DMS 273 (cell line): Measurements from ENCODE around the gene CAMSAP2.
"Not testable (repeated sequence)": the region's sequence is repeated elsewhere in the genome, so short reads cannot be mapped to it uniquely, and the experiment has no call there.

Experiments used
- DNase-seq: peaks from one replicate; lab custom pipeline; 2025; ENCODE audit not compliant: unreplicated experiment; lab: John Stamatoyannopoulos, UW

Gene CAMSAP2

DNA sequence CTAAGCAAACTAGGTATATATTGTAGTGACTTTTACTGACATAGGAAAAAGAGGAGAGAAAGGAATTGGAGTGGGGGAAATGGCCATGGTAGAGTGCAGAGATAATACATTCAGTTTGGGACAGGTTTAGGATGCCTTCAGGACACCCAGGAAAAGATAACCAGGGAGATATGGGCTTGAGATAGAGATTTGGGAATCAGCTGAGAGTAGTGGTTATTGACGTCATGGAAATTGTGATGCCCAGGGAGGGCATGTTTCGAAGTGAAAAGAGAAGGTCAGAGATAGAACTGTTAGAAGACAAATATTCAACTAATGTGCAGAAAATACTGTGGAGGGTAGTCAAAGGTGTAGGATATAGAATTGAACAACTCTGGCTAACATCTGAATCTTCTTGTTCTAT, 40.6 kb downstream of the CAMSAP2 start:
- no peak for DNase-seq

DNA sequence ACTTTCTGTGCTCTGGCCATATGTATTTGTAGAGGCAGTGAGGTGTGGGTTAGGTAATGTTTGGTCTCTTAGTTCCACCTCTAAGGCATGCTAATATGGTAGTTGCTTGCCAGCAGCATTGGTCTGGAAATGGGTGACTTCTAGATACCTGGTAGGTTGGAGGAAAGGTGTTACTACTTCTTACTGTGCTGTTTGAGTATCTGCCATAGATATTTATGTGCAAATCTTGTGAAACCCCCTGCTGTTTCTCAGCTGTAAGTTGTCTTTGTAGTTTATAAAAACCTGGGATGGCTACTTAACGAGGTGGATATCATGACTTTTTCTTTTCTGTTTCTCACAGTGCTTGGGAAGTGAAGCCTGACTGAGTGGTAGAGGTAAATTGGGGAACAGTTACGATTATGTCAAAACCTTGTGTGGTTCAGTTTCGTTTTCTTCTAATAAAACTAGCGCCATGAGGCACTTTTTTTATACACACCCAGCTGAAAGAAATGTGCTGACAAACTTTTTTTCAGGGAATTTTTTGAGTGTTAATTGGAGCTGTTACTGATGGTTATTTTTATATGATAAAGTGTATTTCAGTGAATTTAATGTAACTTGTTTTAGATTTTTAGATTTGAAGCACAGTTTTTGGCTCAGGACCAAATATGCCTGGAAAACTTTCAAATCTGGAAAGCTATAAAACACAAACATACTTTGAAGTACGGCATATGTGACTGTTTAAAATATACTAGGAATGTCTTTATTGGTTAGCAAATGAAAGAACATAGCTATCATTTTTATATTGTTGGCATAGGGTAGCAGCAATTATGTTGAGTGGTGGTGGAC, 42.1 kb downstream of the CAMSAP2 start:
- peak; percentile 38 for DNase-seq

DNA sequence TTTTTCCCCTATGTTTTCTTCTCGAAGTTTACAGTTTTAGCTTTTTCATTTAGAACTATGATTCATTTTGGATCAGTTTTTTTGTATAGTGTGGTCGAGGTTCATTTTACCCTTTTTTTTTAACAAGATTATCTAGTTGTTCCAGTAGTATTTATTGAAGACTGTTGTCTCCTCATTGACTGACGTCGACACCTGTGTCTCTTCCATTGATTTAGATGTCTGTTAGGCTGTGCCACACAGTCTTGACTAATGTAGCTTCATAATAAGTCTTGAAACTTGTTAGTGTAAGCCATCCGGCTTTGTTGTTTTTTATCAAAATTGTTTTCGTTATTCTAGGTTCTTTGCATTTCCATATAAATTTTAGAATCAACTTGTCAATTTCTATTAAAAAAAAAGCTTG, 45.2 kb downstream of the CAMSAP2 start:
- no peak for DNase-seq

DNA sequence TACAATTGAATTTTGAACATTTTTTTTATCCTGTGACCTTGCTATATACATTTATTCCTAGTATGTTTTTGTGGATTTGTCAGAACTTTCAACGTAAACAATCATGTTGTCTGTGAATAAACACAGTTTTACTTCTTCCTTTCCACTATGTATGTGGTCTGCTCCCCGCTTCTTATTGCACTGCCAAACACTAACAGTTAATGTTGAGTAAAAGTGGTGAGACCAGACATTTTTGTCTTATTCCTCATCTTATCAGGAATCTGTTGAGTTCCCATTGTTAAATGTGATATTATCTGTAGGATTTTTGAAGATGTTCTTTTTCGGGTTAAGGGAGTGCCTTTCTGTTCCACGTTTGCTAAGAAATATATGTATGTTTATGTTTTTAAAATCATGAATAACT, 45.9 kb downstream of the CAMSAP2 start:
- DNase-seq = no peak

DNA sequence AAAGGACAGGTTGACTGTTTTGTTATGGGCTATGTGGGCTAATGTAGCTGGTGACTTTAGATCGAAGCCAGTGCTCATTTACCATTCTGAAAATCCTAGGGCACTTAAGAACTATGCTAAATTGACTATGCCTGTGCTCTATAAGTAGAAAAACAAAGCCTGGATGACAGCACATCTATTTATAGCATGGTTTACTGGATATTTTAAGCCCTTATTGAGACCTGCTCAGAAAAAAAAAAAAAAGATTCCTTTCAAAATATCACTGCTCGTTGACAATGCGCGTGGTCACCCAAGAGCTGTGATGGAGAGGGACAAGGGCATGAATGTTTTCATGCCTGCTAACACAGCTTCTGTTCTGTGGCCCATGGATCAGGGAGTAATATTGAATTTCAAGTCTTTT, 48.1 kb downstream of the CAMSAP2 start:
- no peak for DNase-seq

DNA sequence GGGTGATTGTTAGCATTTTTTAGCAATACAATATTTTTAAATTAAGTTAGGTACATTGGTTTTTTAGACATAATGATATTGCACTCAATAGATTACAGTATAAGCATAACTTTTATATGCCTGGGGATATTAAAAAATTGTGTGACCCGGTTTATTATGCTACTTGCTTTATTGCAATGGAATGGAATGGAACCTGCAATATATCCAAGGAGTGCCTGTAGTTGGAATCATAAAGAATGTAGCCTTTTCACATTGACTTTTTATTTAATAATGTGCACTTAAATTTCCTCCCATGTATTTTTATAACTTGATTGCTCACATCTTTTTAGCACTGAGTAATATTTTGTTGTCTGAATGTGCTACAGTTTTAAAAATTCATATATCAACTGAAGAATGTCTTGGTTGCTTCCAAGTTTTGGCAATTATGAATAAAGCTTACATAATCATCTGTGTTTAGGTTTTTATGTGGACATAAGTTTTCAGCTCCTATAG, 49.2 kb downstream of the CAMSAP2 start:
- DNase-seq = no peak

DNA sequence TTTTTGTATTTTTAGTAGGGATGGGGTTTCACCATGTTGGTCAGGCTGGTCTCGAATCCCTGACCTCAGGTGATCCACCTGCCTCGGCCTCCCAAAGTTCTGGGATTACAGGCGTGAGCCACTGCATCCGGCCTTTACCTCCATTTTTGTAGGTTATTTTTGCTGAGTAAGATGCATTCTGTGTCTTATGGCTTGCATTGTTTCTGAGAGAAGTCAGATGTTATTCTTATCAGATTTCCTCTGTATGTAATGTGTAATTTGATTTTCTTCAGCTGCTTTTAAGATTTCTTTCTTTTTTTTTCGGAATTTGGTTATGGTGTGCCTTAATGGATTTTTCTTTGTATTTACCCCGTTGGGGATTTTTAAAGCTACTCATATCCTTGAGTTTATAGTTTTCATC, 52.3 kb downstream of the CAMSAP2 start:
- not testable (repeated sequence) for DNase-seq

DNA sequence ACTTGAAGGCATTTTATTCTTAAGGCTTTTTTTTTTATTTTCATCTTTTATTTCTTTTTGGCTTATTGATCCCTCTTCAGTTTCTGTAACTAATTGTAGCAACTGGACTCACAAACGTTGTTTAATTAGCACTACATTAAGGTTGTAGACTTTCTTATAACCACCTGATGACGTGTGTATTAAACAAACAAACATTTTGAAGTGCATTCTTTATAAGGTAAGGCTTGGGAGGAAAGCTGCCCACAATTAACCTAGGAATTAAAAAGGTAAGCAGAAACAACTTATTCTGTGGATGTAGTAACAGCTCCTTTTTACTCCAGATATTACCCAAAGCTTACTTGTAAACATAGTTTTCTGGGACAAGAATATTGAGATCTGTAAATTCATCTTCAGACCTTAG, 55.0 kb downstream of the CAMSAP2 start:
- DNase-seq = no peak

DNA sequence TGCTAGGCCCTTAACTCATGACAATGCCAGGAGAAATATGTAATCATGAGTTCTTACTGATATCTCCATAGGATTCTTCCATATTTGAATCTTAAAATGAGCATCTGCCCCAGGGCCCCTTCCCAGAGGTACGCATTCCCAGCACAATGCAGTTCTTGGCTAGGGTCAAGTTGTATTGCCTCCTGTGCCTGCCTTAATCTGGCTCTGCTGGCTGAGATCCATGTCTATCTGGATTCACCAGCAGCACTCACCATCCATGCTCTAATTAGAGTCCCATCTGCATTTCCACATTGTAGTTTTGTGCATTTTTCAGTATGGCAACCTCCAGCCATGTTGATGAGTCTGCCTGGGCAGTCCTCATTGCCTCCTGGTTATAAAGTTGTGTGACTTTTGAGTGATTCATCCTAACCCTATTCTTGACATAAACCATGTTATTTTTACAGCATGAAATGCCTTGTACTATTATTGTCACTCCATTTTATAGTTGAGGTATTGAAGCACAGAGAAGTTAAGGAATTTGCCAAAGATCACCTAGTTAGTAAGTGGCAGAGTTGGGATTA, 55.9 kb downstream of the CAMSAP2 start:
- peak; percentile 33 for DNase-seq

DNA sequence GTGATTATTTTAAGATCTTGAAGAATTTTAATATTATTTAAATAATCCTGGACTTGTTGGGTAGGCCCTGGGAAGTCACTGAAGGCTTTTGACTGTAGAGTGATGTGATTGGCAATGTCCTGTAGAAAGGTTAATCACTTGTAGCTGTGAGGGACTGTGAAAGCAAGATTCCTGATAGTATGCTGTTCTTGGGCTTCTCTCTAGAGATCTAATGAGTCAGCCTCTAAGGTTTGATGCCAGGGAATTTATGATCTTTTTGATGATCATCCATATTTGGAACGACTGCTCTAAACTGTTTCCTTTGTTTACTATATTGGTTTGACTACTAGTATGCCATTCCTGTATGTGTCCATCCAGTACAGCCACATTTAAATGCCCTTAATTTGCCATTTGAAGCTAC, 56.5 kb downstream of the CAMSAP2 start:
- DNase-seq = no peak

DNA sequence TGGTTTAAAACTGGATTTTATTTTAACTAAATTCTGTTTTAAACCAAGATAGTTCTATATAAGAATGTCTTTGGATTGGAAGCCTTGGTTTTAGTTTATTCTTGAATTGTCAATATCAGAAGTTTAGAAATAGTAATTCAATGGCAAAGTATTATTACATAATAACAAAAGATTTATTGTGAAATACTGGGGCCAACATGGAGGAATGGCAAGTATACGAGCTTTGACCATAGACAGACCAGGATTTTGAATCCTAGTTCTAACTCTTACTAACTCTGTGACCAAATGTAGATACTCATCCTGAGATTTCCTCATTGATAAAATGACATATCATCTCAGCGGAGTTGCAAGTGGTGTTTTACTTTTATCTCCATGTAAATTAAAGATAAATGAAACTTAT, 63.3 kb downstream of the CAMSAP2 start:
- no peak for DNase-seq

DNA sequence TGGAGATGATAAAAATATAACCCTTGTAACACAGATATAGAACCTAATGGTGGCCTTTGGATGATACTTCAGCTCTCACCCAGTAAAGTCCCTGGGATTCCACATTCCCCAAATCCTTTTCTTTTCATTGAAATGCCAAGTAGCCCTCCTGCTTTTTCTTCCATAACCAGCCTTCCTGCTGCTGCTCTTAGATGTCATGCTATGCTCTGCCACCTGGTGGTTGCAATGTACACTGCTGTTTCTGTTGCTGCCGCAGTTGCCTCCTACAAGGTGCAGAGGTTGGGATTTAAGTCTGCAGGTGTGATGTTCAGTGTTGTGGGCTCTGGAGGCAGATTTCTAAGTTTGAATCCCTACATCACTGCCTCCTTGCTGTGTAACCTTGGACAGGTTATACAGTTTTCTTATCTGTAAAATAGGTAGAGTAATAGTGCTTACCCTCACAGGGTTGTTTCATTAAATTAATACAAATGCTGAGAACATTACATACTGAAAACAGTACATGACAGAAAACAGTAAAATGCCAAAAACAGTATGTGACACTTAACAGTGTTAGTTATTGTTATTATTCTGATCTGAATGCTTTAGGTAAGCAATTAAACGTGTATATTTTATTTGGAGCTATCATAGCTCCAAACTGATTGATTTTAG, 64.3 kb downstream of the CAMSAP2 start:
- DNase-seq = peak; percentile 90

DNA sequence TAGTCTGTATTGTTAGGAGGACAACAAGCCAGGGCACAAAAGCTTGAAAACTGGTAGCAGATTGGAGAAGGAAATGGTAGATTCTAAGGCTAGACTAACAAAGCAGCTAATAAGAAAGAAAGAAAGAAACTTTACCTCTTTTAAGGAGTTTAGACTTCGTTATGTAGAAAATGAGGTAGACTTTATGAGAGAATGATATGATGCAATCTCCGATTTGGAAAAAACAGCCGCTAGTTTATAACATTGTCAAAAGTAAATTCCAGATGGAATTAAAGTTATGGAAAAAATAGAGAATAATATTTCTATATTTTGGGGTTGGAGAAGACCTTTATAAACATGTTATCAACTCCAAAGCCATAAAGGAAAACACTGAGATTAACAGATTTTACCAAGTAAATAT, 67.0 kb downstream of the CAMSAP2 start:
- DNase-seq = no peak

DNA sequence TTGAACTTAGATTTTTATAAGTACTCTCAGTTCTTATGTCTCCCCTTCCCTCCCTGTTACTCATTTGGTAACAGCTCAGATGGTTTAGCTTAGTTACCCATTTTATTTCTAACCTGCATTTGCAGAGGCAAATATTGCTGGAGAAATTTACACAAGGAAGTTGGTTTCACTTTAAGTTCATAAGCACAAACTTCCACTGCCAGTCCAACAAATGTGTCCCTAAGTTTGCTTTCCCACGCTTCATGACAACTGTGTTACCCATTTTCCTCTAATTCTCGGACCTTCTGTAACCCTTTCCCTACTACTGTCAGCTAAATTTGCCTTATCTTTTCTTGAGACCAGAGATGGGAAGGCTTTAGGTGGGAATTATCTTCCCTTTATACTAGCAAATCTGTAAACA, 70.2 kb downstream of the CAMSAP2 start:
- DNase-seq = no peak

DNA sequence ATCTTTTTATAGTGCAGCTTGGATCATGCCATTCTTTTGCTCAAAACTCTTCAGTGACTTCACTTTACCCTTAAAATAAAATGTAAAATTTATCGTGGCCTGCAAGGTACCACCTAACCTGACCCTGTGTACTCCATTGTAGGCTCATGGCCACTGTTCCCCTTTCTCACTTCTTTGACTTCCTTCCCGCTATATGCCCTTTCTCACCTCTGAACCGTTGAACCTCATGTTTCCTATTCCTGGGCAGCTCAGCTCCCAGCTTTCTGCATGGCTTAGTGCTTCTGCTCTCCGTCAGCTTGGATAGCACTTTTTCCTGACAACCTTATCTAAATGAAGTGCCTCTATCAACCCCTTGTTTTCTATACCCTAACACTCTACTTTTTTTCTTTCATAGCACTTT, 73.0 kb downstream of the CAMSAP2 start:
- DNase-seq = no peak

DNA sequence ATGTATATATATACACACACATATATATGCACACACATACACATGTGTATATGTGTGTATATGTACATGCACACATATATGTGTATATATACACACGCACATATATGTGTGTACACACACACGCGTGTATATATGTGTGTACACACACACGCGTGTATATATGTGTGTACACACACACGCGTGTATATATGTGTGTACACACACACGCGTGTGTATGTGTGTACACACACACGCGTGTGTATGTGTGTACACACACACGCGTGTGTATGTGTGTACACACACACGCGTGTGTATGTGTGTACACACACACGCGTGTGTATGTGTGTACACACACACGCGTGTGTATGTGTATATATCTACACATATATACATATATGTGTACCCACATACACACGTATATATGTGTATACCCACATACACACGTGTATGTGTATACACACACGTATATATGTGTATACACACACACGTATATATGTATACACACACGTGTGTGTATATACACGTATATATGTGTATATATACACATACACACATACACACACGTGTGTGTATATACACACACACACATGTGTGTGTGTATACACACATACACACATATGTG, 78.0 kb downstream of the CAMSAP2 start:
- DNase-seq = not testable (repeated sequence)

DNA sequence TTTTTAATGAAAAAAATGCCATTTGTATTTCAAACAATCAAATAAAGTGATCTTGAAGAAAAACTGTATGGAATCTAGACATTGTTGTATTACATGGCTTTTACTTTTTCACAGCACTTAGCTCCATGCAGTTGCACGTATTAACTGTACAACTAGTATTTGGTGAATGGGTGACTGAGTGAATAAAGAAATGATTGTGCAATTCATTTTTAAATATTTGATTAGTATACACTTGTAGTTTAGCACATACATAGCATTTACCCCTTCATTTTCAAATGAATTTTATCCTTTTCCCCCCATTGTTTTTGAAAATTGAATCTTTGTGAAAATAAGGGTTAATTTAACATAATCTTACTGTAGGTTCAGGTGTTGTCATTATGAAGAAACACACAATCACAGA, 79.6 kb downstream of the CAMSAP2 start:
- no peak for DNase-seq

DNA sequence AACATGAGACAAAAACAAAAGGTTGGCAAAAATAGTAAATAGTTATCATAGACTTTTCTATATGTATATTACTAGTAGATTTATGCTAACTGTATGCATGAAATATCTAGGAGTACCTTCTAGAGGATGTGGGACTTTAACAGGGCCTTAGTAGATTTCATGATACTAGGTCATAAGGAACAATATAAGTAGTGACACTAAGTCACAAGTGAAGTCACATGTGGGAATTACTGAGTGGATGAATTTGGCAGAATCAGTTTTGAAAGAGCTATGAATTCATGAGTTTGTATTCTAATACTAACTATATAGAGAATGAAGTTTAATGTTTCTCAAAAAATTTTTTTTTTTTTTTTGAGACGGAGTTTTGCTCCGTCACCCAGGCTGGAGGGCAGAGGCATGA, 81.0 kb downstream of the CAMSAP2 start:
- DNase-seq = no peak

DNA sequence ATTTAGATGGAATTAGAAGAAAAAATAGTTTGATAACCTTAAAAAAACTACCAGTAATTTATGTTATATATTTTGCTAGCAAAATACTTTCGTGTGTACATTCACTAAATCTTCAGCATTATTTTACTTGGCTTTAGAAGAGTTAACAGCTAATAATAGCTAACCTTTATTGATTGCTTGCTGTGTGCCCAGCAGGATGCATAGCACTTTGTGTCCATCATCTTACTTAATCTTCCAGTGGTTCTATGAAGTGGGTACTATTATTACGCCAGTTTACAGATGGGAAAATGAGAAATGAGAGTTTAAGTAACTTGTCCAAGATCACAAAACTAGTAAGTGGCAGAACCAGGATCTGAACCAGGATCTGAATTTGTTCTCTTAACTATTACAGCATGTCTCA, 92.4 kb downstream of the CAMSAP2 start:
- DNase-seq = no peak

DNA sequence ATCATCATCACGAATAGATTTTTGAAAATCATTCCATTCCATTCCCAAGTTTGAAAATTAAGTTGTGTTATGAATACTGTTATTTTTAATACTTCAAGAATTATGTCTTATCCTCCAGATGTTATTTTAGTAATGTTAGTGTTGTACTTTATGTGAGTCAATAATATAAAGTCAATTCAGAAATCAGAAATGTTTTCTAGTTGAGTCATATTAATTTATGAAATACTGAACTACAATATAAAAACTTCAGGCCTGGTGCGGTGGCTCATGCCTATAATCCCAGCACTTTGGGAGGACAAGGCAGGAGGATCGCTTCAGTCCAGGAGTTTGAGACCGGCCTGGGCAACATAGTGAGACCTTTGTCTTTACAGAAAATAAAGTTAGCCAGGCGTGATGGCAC, 95.7 kb downstream of the CAMSAP2 start:
- DNase-seq = no peak

DNA sequence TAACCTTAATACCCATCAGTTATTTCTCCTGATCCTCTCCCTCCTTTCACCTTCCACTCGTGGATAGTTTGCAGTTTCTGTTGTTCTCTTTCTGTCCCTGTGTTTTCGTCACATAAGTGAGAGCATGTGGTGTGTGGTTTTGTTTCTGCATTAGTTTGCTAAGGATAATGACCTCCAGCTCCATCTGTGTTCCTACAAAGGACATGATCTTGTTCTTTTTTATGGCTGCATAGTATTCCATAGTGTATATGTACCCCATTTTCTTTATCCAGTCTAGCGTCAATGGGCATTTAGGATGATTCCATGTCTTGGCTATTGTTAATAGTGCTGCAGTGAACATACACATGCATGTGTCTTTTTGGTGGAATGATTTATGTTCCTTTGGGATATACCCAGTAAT, 97.5 kb downstream of the CAMSAP2 start:
- no peak for DNase-seq
